GM19023 (cell line): Measurements from ENCODE around the gene PSEN1.

Experiments
- ATAC-seq: cut with Tn5 transposase; IDR thresholded peaks from one replicate; pipeline ENCODE4 v1.9.1; 2021; ENCODE audit warnings: mild to moderate bottlenecking, moderate library complexity; ENCODE audit not compliant: unreplicated experiment

PSEN1 gene

GRCh38 chr14:73237786-73238423 lies 101.6 kb downstream of the PSEN1 start:
- no peak for ATAC-seq

DNA sequence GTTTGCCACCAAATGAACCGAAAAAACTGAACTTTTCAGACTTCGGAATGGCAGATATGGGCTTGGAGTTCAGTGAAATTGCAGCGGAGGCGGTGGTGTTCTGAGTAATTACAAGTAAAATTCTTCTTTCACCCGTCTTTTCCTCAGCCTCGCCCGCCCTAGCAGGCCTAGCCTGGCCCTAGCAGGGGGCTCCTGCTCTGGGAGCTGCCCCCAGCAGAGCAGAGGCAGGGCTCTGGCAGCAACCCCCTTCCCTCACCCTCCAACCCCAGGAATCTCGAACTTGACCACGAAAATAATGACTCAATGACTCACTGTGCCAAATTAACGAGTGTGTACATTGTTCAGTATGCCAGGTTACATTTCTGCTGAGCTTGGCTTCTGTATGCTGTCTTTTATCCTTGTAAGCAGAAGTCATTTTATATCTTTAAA lies 102.1 kb downstream of the PSEN1 start:
- ATAC-seq = no peak

GRCh38 chr14:73238941-73239340 lies 102.6 kb downstream of the PSEN1 start:
- no peak for ATAC-seq

- ATAC-seq = no peak
These were observed 103.3 kb downstream of the PSEN1 start for GRCh38 chr14:73239393-73240241.

GRCh38 chr14:73240816-73241480 lies 104.6 kb downstream of the PSEN1 start:
- ATAC-seq = no peak

- ATAC-seq = no peak
These were observed 105.3 kb downstream of the PSEN1 start for GRCh38 chr14:73241481-73242165.

GRCh38 chr14:73242357-73242901 lies 106.1 kb downstream of the PSEN1 start:
- ATAC-seq = no peak

DNA sequence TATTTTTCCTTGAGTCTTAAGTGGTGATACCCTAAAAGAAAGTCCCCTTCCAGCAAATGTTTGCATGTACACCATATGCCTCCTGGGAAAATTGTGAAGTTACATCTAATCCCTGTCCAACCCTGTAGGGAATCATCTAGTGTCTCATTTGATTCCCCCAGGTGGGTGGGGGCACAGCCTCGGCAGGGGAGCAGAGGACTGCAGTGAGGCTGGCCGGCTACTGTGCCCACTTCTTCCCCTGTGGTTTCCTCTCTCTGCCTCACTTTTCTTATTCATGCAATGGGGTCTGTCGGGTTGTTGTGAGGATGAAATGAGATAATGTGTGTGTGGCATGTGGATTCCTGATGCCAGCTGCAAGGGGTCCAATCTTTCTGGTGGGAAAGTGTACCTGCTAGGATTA lies 107.0 kb downstream of the PSEN1 start:
- no peak for ATAC-seq

DNA sequence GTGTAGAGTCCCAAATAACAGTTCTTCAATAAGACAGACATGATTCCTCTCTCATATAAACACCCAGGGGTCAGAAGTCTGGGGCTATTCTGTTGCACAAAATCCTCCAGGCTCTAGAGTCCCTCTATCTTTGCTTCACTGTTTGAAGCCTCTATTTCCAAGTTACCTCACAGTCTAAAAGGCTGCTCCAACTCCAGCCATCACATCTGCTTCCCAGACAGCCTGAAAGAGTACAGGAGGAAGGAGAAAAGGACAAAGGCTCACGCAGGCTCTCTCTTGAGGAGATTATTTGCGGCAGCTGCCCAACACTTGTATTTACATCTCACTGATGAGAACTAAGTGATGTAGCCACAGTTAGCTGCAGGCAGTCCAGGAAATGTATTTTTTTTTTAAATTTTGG lies 107.4 kb downstream of the PSEN1 start:
- ATAC-seq = no peak

GRCh38 chr14:73244541-73245290 lies 108.4 kb downstream of the PSEN1 start:
- ATAC-seq = no peak

- peak; percentile 60 for ATAC-seq
These were observed 109.4 kb downstream of the PSEN1 start for GRCh38 chr14:73245480-73246325.

- ATAC-seq = no peak
These were observed 110.3 kb downstream of the PSEN1 start for GRCh38 chr14:73246387-73247150.

DNA sequence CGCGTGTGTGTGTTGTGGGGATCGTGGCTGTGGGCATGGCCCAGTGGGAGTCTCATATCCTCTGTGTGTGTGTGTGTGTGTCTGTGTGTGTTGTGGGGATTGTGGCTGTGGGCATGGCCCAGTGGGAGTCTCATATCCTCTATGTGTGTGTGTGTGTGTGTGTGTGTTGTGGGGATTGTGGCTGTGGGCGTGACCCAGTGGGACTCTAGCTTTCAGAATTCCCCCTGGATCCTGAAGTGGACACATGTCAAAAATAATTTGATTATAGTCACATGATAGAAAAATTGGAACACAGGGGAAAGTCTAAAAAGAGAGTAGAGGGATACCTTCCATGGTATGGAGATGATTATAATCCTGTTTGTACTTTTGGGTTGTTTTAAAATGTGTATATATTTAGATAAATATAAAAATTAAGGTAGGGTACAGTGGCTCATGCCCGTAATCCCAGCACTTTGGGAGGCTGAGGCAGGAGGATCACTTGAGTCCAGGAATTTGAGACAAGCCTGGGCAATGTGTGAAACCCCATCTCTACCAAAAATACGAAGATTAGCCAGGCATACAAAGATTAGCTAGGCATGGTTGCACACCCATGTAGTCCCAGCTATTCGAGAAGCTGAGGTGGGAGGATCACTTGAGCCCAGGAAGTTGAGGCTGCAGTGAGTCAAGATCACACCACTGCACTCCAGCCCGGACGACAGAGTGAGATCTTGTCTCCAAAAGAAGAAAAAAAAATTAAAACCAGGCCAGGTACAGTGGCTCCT lies 112.0 kb downstream of the PSEN1 start:
- no peak for ATAC-seq

DNA sequence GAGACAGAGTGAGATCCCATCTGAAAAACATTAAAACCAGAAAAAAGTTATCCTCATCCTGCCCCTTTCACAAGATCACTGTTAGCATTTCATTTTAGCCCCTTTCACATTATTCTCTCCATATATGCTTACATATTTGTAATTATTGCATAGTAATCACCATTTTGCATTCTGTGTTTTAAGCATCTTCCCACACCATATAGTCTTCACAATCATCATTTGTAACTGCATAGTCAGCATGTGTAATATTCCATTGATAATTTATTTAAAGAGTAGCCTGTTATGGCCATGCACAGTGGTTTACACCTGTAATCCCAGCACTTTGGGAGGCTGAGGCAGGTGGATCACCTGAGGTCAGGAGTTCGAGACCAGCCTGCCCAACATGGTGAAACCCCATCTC lies 112.8 kb downstream of the PSEN1 start:
- ATAC-seq = no peak

- ATAC-seq = no peak
These were observed 113.4 kb downstream of the PSEN1 start for GRCh38 chr14:73249564-73250316.

DNA sequence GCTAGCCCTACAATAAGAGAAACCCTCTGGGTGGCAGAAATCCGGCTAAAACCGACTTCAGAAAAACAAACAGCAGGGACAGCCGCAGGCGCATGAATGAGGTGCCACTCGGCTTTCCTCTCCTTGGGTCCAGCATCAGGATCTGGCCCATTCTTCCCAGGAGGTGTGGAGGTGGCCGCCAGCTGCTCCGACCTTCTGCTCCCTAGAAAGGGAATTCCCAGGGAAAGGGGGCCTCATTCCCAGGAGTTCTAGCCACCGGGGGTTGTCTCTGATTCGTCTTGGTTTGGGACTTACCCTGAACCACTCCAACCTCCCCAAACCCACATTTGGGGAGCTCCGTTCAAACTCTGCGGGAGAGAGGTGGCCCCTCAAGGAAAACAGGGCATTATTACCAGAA lies 114.0 kb downstream of the PSEN1 start:
- no peak for ATAC-seq
